Stimulated activated CD8-positive, alpha-beta memory T cell treated with anti-CD3 and anti-CD28 coated beads, Interleukin-12 subunit alpha, Interleukin-12 subunit beta, amount 100 ng/mL, for 4 hours (primary cell): ENCODE results near the gene VSTM4.

Source experiments
- DNase-seq: peaks from one replicate; pipeline ENCODE4 v3.0.0-alpha.2; 2020; ENCODE audit warnings: low read depth

The VSTM4 gene

DNA sequence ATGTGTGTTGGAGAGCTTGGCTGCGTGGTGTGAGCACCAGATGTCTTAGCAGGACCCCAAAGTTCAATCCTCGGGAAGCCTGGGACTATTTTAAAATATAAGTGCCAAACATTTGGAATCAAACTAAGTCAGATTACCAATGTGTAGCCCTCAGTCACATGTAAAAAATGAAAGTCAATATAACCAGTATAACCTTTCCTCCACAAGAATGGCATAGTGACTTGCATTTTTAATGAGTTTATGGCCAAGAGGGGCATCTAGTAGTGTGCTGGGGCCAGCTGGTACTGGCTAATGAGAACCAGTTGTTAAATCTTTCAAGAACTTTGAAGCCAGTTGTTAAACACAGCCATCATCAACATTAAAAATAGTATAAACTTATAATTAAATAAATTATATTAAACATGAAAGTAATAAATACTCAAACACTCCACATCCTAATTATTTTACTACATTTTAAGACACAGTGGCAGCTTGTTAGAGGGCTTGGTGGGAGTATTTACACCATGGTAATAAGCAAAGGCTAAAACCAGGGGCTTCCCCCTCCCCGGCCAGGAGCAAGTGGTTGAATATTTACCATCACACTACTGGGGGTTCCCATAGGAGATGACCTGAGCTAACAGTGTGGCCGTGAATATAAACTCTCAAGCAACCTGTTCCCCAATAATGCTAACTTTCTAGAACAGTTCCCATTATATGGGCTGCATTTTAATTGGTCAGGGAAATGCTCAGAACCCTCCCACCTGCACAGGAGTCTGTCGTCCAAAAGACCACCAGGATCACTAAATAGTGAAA is 26.4 kb upstream of the VSTM4 start:
- DNase-seq = no peak

DNA sequence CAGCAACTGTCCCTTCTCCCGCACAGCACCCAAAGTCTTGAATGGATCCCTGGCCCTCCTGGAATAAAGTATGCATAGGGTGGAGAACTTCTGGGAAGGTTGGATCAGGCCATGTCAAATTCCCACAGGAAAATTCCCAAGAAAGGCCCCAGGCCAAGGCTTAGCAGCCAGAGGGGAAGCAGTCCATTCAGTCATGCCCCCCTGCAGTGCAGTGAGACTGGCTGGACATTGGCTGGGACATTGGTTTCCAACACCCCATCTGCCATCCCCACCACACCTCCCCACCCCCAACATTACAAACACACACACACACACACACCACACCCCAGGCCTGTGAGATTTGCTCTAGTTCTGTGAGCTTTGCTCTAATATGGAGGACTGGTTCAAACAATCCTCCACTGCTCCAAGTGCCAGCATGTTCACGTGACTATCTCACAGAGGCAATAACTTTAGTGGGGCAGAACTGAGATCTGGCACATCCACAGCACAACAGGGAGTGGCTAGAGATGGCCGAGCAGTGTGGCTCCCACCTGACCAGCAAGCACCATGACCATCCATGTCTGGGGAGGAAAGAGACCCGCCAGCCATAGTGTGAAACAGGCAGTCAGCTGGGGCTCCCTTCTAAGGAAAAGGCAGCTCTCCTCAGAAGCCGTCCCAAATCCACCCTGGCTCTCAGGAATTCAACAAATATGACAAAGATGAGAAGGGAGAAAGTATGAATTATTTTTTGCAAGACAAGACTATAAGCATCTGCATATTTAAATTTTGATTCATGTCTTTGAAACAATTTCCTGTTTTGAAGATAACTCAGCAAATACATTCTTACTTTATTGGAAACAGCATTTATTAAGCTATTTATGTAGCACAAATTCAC is 25.2 kb upstream of the VSTM4 start:
- no peak for DNase-seq

DNA sequence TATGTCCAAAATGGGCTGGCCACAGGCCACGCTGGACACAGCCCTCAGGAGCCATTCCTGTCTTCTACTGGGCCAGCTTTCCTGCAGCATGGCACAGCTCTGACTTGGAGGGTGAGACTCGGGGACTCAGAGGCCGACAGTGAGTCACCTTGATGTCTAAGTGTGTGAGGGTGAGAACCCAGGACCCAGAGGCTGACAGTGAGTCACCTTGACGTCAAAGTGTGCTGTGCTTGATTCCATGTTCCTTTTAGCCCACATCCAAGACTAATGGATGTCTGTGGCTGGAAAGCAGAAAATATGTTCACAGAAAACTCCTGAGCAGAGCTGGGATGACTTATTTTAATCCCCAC is 24.5 kb upstream of the VSTM4 start:
- no peak for DNase-seq

DNA sequence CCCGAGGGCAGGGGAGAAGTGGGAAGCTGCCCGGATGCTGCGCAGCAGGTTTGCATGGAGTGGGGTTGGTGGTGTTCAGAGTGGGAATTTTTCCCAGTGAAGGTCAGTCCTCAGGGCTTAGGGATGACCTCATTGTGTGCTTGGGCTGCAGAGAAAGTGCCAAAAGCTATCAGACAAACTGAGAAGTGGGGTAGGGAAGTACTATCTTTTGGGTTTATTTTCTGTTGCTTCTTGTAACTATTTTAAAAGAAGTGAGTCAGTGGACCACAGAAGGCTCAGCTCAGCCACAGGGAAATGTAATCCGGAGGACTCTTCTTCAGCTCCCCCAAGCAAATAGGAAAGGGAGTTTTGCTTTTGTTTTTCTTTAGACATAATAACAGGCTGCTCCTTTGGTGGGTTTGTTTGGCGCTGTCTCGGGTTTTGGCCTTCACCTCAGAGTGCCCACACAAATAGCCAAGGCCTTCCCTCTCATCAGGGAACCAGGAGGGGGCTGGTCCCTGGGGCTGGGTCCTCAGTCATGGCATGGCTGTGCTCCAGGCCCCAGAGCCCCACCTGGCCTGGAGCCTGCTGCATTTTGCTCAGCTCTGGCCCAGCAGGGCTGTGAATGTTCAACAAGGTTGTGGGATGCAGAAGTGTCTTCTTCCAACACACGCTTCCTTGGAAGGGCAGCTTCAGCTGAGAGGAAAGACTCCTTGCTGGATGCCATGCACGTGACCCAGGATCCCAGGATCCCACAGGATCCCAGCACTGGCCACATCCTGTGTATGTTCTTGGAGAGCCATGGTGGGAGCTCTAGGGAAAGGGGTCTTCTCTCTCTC is 23.9 kb upstream of the VSTM4 start:
- DNase-seq = no peak

DNA sequence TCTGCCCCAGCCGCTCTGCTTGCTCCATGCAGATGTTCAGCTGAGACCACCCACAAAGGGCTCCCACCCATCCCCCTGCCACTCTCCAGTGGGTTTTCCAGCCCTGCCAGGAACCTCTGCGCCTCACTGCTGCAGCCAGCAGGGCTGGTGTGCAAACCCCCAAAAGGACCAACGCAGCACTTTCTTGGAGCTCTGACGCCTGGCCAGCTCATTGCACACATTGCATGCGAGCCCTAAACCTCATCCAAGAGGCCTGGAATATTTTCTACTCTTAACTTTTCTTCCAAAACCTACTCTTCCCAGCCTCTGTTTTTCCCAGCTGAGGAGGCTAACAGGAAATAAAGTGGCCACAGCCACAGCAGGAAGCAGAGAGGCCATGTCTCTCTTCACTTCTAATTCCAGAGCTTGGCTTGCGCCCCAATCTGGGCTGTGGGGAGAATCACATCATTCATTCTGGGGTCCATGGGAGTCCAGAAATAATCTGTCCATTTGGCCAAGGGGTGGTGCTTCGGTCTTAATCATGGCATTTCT is 23.1 kb upstream of the VSTM4 start:
- no peak for DNase-seq

DNA sequence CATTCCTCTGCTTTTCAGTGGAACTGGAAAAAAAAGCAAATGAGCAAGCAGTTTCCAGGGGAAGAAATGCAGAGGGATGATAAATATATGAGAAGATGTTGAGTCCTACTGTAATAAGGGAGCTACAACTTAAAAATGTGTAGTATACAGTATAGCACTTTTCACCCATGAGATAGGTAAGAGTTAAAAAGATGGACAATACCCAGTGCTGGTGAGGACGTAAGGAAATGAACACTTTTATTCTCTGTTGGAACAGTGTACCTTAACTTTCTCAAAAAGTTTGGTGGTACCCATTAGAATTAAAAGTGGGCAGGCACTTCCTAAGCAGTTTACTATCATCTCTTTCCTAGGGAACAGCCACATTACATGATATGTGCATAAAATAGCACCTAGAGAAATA is 21.2 kb upstream of the VSTM4 start:
- DNase-seq = no peak

DNA sequence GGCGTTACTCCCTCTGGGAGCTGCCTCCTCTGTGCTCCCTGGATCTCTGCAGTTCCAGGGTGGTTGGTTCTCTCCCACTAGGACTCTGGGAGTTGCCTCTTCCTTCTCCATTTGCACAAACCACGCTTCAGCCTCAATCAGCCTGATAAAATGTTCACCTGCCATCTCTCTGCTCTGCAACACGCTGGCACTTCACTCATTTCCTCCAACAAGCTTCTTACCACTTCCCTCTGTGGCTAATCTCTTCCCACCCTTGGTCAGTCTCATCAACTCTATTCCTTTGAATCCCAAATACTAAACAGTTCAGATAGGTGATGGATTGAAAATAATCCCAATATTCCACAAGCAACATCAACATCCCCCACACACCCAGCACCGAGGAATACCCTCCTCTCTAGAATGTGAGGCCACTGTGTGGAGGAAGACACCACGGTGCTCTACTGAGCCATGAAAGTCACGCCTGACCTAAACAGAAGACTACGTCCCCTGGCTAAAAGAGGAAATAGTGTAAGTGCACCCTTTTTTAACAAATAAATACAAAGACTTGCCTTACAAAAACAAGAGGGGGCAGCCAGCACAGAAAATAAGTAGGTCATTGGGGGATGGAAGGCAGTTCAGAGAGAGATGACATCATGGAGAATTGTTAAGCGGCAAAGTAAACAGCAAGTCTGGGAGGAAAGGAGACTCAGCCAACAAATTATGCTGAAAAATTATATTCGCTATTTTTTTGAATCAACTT is 20.4 kb upstream of the VSTM4 start:
- DNase-seq = no peak

DNA sequence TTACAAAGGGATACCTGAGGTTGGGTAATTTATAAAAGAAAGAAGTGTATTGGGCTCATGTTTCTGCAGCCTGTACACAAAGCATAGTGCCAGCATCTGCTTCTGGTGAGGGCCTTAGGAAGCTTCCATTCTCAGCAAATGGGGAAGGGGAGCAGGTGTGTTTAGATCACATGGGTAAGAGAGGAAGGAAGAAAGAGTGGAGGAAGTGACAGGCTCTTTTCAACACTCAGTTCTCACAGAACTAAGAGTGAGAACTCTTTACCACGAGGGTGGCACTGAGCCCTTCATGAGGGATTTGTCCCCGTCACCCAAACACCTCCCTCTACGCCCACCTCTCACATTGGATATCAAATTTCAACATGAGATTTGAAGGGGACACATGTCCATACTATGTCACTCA is 19.0 kb upstream of the VSTM4 start:
- no peak for DNase-seq

DNA sequence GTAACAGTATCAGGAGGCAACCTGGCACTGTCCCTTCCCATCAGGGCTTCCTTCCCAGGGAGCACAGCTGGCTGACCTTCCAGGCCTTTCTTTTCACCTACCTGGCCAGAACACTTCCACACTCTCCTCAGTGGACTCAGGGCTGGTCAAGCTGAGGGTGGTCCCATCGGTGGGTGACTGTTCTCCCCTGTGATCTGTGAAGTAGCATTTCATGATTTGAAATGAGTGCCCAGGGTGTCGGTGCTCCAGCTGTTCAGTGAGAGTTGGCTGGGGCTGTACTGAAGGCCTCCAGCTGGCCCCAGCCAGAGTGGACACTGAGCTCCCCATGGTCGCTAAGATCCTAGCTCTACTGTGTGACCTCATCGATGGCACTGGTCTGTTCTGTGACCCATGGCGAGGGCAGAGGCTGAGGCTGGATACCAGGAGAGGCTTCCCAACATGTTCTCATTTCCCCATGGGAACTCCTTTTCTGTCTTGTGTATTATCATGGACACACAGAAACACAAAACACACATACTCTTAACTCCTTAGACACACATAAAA is 18.5 kb upstream of the VSTM4 start, which contains the start of gene FAM170B:
TSS of gene FAM170B (minus strand) at position 316 of the 543 bp plus-strand sequence. CDS start at position 213, 103 bp downstream.
- no peak for DNase-seq

DNA sequence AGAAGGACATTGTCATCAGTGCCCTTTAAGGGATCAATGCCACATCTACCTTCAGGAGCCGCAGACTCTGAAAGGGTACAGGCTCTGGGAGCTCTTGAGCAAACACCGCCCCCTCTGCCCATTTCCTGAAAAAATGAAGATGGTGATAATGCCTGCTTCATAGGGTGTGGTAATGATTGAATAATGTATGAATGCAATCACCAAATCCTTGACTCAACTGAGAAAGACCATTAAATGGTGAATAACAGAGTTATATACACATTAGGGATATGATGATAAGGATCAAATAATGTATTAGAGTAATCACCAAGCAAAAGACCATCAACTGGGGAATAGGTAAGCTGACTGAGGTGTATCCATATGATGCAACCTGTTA is 17.0 kb upstream of the VSTM4 start:
- no peak for DNase-seq

DNA sequence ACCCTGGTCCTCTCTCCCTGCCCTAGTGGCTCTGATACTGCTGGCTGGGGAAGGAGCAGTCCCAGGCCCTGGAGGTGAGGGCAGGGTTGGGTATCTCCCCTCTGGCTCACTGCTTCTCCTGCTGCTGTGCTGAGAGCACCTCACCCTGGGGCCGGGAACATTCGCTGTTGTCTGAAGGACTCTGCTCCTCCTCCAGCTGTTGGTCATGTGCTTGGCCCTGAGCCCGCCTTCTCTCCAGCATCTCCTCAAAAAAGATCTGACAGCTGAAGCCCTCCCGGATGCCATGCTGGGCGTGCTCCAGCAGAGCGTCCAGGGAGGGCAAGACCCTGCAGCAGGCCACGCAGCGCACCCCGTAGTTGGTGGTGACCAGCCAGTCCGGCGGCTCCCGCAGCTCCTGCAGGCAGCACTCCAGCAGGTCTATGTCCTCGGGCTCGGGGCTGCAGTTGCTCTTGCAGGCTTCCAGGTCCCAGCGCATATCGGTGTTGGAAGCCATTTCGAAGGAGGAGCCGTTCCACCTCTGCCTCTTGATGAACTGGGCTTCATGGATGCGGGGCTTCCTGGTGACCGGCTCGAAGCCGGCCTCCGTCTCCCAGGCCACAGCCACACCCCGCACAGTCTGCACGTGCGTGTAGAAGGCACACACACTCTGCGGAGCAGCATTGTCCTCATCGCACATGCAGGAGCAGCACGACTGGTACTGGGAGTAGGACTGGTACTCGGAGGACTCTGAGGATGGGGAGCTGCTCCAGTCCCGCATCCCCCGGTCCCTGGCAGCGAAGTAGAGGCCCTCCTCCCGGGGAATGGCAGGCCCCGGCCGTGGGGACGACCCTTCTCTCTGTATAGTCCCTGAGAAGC is 16.4 kb upstream of the VSTM4 start:
- DNase-seq = no peak

DNA sequence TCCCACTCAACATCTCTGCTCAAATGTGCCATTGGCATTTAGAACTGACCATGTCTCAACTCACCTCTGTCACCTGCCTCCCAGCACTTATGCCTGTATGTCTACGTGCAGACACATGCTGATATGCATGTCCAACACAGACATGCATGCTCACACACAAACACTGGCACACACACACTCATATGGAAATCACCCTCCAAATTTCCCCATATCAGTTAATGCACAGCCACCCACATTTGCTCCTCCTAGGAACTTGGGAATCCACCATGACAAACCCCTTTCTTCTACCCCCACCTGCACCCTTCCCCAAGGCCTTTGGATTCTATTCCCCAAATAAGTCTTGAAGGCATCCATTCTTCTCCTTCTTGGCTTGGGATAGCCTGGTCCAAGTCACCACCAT is 14.1 kb upstream of the VSTM4 start:
- DNase-seq = no peak

DNA sequence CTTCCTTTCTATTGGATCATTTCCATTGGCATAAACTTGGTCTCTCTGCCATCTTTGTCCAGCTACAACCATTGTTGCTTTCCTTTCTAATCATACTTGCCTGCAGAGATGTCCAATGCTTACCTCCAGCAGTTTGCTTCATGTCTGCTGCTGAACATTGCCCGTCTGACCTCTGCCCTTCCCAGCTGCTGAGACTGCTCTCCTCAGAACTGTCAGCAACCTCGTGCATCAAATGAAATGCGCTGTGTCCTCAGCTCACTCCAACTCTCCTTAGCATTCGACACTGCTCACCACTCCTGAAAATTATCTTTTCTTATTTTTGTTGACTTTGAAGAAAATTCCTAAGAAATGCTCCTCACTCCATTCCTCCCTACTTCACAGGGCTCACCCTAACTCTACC is 13.5 kb upstream of the VSTM4 start:
- DNase-seq = no peak

DNA sequence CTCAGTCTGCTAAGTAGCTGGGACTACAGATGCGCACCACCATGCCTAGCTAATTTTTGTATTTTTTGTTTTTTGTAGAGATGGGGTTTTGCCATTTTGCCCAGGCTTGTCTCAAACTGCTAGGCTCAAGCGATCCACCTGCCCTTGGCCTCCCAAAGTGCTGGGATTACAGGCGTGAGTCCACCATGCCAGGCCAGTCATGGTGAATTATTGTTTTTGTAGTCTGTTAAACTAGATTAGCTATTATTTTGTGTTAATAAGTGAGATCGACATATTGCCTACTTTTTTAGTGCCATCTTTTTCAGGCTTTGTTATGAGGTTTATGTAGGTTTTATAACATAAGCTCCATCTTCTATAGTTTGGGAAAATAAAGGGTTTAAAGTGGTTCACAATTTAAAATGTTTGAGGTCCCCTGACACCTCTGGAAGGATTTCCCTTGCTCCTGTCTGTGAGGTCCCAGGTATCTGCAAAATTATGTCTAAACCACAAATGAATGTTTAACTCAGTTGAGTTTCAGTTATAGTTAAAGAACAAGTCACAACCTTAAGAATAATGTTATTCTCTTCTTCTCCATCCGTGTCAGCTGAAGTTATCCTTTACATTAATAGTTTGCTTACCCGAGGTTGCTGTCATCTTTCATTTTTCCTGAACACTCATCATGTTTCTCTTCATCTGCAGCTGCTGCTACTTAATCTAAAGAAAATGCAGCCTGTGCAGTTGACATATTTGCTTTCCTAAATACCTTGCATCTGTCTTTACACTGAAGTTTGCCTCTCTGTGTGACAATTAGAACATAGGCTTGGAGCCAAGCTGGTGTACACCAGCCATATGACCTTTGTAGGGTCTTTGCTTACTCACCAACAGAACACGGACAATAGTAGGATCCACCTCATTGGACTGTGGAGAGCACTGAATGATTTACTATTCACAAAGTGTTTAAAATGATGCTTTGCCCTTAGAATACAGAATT is 8.9 kb upstream of the VSTM4 start:
- DNase-seq = no peak

DNA sequence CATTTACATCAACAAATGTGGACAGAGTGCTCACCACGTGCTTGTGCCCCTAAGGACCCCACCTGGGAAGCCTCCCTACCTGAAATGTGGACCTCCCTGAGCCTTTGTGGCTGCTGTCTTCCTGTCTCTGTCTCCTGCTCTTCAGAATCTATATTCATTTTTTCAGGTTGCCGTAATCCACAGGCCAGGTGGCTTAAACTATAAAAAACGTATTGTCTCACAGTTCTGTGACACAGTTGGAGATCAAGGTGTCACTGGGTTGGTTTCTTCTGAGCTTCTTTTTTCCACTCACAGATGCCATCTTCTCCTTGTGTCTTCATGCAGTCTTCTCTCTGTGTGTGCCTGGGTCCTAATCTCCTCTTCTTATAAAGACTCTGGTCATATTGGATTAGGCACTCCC is 5.6 kb upstream of the VSTM4 start:
- no peak for DNase-seq

DNA sequence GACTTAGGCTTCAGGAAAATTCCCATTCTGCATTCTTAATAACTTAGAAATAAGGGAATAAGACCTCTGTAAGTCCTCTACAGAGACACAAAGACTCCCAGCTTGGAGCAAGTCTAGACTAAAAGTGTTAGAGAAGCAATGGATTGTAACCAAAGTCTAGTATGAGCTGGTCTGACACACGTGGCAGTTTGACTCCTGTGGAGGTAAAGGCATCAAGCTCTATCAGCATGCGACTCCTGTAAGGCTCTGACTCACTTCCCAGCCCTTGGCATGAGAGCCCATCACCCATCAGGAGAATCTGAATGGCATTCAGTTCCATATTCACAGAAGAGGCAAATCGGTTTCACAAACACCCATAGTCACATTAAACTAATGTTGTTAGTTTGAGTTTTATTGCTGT is 4.4 kb upstream of the VSTM4 start:
- DNase-seq = no peak

DNA sequence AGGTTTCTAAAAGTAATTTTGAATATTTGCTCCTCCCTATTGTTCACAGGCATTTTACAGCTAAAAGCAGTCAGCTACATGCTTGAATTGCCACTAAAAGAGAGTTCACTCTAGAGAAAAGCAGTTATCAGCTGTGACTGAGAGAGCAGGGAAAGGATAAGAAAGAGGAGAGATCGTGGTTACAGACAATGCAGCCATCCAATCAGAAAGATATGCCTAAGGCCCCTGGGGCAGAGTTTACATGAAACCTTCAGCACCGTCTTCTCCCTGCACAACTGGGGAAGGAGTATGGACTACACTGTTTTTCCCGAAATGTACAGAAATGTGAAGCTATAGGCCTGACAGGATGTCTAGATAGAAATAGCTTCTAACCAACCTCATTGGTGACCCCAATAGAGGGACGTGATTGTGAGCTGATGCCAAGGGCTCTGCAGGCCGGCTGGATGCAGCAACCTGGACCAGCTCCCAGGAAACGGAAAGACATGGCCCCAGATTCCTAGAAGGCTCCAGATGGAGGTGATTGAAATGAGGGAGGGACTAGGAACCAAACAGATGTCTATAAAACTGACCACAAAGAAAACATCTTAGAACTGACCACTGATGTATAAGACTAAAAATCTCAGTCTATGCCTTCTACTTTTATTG is 3.2 kb upstream of the VSTM4 start:
- no peak for DNase-seq

DNA sequence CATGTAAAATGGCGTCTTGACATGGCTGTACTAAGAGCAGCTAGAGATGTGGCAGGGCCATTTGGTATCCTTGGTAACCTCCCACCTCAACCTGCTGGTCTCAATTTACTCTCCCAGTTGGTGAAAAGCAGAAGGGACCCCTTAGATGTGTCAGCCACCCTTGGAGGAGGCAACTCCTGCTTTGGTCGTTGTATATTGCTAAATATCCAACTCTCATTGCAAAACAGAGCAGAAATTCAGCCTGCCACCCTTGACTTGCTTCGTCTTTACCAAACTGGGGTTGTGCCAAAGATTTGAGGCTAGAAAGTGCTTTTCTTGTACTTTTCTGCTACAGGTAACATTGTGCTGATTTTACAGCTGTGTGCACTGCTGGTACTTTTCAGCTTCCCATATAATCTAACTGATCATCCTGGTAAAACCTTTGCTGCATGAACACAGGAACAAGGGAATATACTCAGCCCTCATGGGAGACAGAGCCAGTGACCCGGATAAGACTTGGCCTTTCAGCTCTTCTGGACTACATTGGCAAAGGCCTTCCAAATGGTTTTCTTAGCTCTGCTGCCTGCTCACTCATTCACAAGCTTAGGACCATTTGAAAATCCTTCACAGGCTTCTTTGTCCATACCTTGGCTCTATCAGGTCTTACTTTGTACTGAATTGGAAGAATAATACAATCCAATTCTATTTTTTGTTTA is 2.2 kb upstream of the VSTM4 start:
- no peak for DNase-seq
